Measurements from ENCODE around the gene SPOCK2.

GRCh38 chr10:72069751-72070526, 18.4 kb downstream of the SPOCK2 start:
- TF ChIP-seq POLR2A (IDR thresholded peaks at IDR 0.05; ENCODE audit: low read length) (no peak), GATA1 (IDR thresholded peaks at IDR 0.05; ENCODE audit: low read depth, low read length) (no peak)

All from erythroblast (primary cell).